ENCODE data around the gene RGS3. TPM values are rescaled to one million over a fixed set of nuclear protein-coding genes. Genes with fewer than 3 reads are reported as not detected.

The RGS3 gene
- total and polyA plus RNA-seq, 2 of the 13 experiments (the other 11 are each of a cell fraction or from before 2014, with no cell fraction given) = 17.1 to 28.8 TPM

DNA sequence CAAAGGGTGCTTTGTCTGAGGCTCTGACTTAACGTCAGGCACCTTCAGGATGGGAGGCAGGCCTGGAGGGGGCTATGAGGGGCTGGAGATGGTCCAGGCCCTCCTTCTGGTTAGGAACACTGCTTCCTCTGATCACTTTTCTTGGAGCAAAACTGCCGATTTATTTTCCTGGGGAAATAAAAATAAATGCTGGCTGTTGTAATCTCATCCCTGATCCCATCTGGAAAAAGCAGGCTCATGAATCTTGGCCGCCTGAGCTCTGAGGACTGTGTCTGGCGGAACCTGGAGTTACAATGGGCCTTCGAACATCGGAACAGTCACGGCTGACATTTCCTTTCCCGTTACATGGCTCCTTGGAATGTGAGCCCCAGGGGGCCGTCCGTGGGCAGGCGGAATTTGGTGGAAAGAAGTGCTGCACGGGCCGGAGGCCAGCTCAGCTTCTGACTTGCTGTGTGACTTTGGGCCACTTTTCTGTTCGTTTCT lies 157.8 kb downstream of the RGS3 start:
- Histone ChIP-seq H2AFZ (ENCODE audit: low read length) (no peak overlapping the region), H3K4me1 (ENCODE audit: insufficient read depth, low read length) (peaks cover 65% of the 10 kb centered on the region), H4K20me1 (ENCODE audit: insufficient read depth, low read length) (no peaks in the 10 kb centered on the region), H3K4me2 (ENCODE audit: low read depth, low read length) (no peak overlapping the region; the same call in 1 of the 2 replicates), H3K27ac (ENCODE audit: extremely low read length, insufficient read depth, low read length) (no peak overlapping the region), H3K4me3 (replicated peaks in 1 of 3; ENCODE audit: insufficient read depth in 1 of 3, low read depth in 2 of 3, low read length in 3 of 3) (no peak overlapping the region), H3K9me3 (ENCODE audit: low read length) (no peaks in the 10 kb centered on the region), H3K79me2 (ENCODE audit: insufficient read depth, low read length) (no peaks in the 10 kb centered on the region), H3K36me3 (replicated peaks in 1 of 2; ENCODE audit: control insufficient read depth in 1 of 2, insufficient read depth in 2 of 2, low read length in 2 of 2) (no peaks in the 10 kb centered on the region), H3K27me3 (ENCODE audit: control insufficient read depth in 1 of 2, insufficient read depth in 2 of 2, low read length in 2 of 2) (peaks cover 0 to 25% of the 10 kb centered on the region in 2 experiments; a peak in 2 of 5 replicates), H3K9ac (ENCODE audit: insufficient read depth, low read depth, low read length) (no peak overlapping the region)
- in situ Hi-C loops (cut with HindIII; ENCODE audit: extremely low pct_ligation_motif_present, low pct_unique_long_range_greater_than_20kb) = no loop called here
- ATAC-seq (no peak), FAIRE-seq (no peak), DNase-seq (ENCODE audit: low spot score) (no peak)
- intact Hi-C loops (cut with micrococcal nuclease; ENCODE audit: unreplicated experiment) = no loop called here
- BruUV-seq (replicated peaks) = no TSS peak
- CTCF ChIA-PET (ENCODE audit: low intra/inter-chr PET ratio, low total read pairs) = no interaction called here
- WGBS (ENCODE audit: low lambda C conversion rate) = 75% methylated on average over 11 of the region's 14 CpGs
- POLR2A ChIA-PET = interaction anchor here (1.6 kb wide), 1 partner anchor 29 kb away, joined by 5 read pairs; no protein-coding TSS in a partner anchor
- TF ChIP-seq PCBP2 (optimal IDR thresholded peaks at IDR 0.05; ENCODE audit: low read depth, low read length, poor library complexity, severe bottlenecking) (no peak), HDAC6 (IDR thresholded peaks at IDR 0.05; ENCODE audit: low read depth, low read length) (no peak), ZMAT3 (CRISPR knock-in tag; conservative IDR thresholded peaks at IDR 0.05) (no peak), CENPX (CRISPR knock-in tag; IDR thresholded peaks at IDR 0.05) (no peak), BRCA1 (CRISPR knock-in tag; IDR thresholded peaks at IDR 0.05) (no peak), PAX8 (CRISPR knock-in tag; IDR thresholded peaks at IDR 0.05; ENCODE audit: borderline replicate concordance) (no peak), ZNF768 (CRISPR knock-in tag; IDR thresholded peaks at IDR 0.05) (peak; percentile 57; the same call in 1 of the 2 replicates), ATAD3A (CRISPR knock-in tag; IDR thresholded peaks at IDR 0.05) (no peak), KDM5B (CRISPR knock-in tag; IDR thresholded peaks at IDR 0.05; ENCODE audit: borderline replicate concordance) (no peak), PHF21A (CRISPR knock-in tag; IDR thresholded peaks at IDR 0.05) (0 out of 2 replicates have a peak, but pooled peaks have one; percentile 2)
- TF ChIP-seq, protein P1, sequence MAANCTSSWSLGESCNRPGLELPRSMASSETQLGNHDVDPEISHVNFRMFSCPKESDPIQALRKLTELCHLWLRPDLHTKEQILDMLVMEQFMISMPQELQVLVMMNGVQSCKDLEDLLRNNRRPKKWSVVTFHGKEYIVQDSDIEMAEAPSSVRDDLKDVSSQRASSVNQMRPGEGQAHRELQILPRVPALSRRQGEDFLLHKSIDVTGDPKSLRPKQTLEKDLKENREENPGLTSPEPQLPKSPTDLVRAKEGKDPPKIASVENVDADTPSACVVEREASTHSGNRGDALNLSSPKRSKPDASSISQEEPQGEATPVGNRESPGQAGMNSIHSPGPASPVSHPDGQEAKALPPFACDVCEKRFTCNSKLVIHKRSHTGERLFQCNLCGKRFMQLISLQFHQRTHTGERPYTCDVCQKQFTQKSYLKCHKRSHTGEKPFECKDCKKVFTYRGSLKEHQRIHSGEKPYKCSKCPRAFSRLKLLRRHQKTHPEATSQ (CRISPR knock-in tag; IDR thresholded peaks at IDR 0.05; ENCODE audit: borderline replicate concordance) = no peak
- TF ChIP-seq, protein P2, sequence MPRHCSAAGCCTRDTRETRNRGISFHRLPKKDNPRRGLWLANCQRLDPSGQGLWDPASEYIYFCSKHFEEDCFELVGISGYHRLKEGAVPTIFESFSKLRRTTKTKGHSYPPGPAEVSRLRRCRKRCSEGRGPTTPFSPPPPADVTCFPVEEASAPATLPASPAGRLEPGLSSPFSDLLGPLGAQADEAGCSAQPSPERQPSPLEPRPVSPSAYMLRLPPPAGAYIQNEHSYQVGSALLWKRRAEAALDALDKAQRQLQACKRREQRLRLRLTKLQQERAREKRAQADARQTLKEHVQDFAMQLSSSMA (CRISPR knock-in tag; IDR thresholded peaks at IDR 0.05) = no peak
- TF ChIP-seq, protein P3, sequence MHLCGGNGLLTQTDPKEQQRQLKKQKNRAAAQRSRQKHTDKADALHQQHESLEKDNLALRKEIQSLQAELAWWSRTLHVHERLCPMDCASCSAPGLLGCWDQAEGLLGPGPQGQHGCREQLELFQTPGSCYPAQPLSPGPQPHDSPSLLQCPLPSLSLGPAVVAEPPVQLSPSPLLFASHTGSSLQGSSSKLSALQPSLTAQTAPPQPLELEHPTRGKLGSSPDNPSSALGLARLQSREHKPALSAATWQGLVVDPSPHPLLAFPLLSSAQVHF (CRISPR knock-in tag; IDR thresholded peaks at IDR 0.05) = no peak
- TF ChIP-seq, protein P4, sequence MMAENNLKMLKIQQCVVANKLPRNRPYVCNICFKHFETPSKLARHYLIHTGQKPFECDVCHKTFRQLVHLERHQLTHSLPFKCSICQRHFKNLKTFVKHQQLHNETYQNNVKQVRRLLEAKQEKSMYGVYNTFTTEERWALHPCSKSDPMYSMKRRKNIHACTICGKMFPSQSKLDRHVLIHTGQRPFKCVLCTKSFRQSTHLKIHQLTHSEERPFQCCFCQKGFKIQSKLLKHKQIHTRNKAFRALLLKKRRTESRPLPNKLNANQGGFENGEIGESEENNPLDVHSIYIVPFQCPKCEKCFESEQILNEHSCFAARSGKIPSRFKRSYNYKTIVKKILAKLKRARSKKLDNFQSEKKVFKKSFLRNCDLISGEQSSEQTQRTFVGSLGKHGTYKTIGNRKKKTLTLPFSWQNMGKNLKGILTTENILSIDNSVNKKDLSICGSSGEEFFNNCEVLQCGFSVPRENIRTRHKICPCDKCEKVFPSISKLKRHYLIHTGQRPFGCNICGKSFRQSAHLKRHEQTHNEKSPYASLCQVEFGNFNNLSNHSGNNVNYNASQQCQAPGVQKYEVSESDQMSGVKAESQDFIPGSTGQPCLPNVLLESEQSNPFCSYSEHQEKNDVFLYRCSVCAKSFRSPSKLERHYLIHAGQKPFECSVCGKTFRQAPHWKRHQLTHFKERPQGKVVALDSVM (CRISPR knock-in tag; IDR thresholded peaks at IDR 0.05) = no peak
- TF ChIP-seq, protein P5, sequence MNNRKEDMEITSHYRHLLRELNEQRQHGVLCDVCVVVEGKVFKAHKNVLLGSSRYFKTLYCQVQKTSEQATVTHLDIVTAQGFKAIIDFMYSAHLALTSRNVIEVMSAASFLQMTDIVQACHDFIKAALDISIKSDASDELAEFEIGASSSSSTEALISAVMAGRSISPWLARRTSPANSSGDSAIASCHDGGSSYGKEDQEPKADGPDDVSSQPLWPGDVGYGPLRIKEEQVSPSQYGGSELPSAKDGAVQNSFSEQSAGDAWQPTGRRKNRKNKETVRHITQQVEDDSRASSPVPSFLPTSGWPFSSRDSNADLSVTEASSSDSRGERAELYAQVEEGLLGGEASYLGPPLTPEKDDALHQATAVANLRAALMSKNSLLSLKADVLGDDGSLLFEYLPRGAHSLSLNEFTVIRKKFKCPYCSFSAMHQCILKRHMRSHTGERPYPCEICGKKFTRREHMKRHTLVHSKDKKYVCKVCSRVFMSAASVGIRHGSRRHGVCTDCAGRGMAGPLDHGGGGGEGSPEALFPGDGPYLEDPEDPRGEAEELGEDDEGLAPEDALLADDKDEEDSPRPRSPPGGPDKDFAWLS (CRISPR knock-in tag; IDR thresholded peaks at IDR 0.05; ENCODE audit: borderline replicate concordance) = no peak
- TF ChIP-seq, protein P6, sequence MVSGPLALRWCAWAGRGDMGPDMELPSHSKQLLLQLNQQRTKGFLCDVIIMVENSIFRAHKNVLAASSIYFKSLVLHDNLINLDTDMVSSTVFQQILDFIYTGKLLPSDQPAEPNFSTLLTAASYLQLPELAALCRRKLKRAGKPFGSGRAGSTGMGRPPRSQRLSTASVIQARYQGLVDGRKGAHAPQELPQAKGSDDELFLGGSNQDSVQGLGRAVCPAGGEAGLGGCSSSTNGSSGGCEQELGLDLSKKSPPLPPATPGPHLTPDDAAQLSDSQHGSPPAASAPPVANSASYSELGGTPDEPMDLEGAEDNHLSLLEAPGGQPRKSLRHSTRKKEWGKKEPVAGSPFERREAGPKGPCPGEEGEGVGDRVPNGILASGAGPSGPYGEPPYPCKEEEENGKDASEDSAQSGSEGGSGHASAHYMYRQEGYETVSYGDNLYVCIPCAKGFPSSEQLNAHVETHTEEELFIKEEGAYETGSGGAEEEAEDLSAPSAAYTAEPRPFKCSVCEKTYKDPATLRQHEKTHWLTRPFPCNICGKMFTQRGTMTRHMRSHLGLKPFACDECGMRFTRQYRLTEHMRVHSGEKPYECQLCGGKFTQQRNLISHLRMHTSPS (CRISPR knock-in tag; IDR thresholded peaks at IDR 0.05; ENCODE audit: low read depth) = no peak
